B cell (primary cell): ENCODE results near the gene NFATC2. TPM values are rescaled to one million over a fixed set of nuclear protein-coding genes. Genes with fewer than 3 reads are reported as not detected.

Experiments
- ATAC-seq: fragments of 200-7000 bp; cut with Tn5 transposase; one replicate; pipeline ENCODE4 v1.10.0; 2021; ENCODE audit warnings: low read depth, mild to moderate bottlenecking, moderate number of reproducible peaks, moderate library complexity
- CTCF ChIA-PET: fragments of 350-600 bp; sonication (Branson Sonifier 250); formaldehyde crosslinking; loops from one replicate; lab custom pipeline; 2021; ENCODE audit warnings: antibody characterized with exemption, inconsistent platforms; lab: Charles Lee
- POLR2A ChIA-PET: fragments of 350-600 bp; sonication (Branson Sonifier 250); formaldehyde crosslinking; loops from one replicate; lab custom pipeline; 2021; ENCODE audit warnings: antibody characterized with exemption; lab: Charles Lee
- DNase-seq: peaks from one replicate; pipeline ENCODE4 v3.0.0; 2013
- H2AFZ ChIP-seq: 2 replicates; pipeline ENCODE4 v1.6.1; 2012; ENCODE audit warnings: mild to moderate bottlenecking, low read depth, low read length; ENCODE audit not compliant: insufficient read depth, poor library complexity, severe bottlenecking
- H3K27ac ChIP-seq, 2 donors: 1 replicate in 1 of 2; 2 replicates in 1 of 2; pipeline ENCODE4 v1.5.1; 2012 to 2013; ENCODE audit warnings: low read length in 2 of 2, mild to moderate bottlenecking in 2 of 2, moderate library complexity in 1 of 2
- H3K27me3 ChIP-seq, 4 experiments: fragments of 200-600 bp in 1 of 4; sonication (generic) in 1 of 4; replicated peaks in 1 of 4; 1 replicate in 2 of 4; 2 replicates in 2 of 4; pipeline versions ENCODE4 v1.6.1 to v1.7.0; 2013 to 2016; ENCODE audit warnings: low read length in 3 of 4, mild to moderate bottlenecking in 2 of 4, mixed read lengths in 1 of 4, moderate library complexity in 1 of 4; ENCODE audit not compliant: insufficient read depth in 4 of 4, control insufficient read depth in 3 of 4; ENCODE audit errors: control extremely low read depth in 1 of 4
- H3K36me3 ChIP-seq, 2 experiments: replicated peaks in 1 of 2; 1 replicate in 1 of 2; 2 replicates in 1 of 2; pipeline versions ENCODE4 v1.6.1 to v1.7.1; 2013; ENCODE audit warnings: low read length in 1 of 2; ENCODE audit not compliant: insufficient read depth in 2 of 2, control insufficient read depth in 1 of 2; ENCODE audit errors: control extremely low read depth in 1 of 2, extremely low read depth in 1 of 2
- H3K4me1 ChIP-seq, 2 donors: fragments of 200-600 bp in 1 of 2; sonication (generic) in 1 of 2; 1 replicate in 1 of 2; 2 replicates in 1 of 2; pipeline versions ENCODE4 v1.5.1 to v1.6.1; 2013 to 2017; ENCODE audit warnings: low read length in 2 of 2; ENCODE audit not compliant: control insufficient read depth in 2 of 2, insufficient read depth in 2 of 2
- H3K4me2 ChIP-seq: replicated peaks from 2 replicates; pipeline ENCODE3; 2012; ENCODE audit warnings: mild to moderate bottlenecking, low read depth, low read length; ENCODE audit not compliant: poor library complexity, severe bottlenecking
- H3K4me3 ChIP-seq, 5 experiments: fragments of 200-600 bp in 1 of 5; sonication (generic) in 1 of 5; 1 replicate in 3 of 5; 2 replicates in 2 of 5; pipeline versions ENCODE4 v1.5.1 to v1.7.0; 2011 to 2016; ENCODE audit warnings: low read length in 4 of 5, mild to moderate bottlenecking in 4 of 5, low read depth in 2 of 5, control low read depth in 1 of 5, moderate library complexity in 1 of 5; ENCODE audit not compliant: insufficient read depth in 1 of 5; ENCODE audit errors: control extremely low read depth in 1 of 5, extremely low read depth in 1 of 5
- H3K79me2 ChIP-seq: fragments of 200-600 bp; sonication (generic); one replicate; pipeline ENCODE4 v1.6.0; 2016; ENCODE audit warnings: low read length; ENCODE audit not compliant: control insufficient read depth, insufficient read depth
- H3K9ac ChIP-seq: fragments of 200-600 bp; sonication (generic); 2 replicates; pipeline ENCODE4 v1.6.1; 2017; ENCODE audit warnings: mild to moderate bottlenecking, low read length, moderate library complexity
- H3K9me3 ChIP-seq, 3 donors: one replicate each; pipeline versions ENCODE4 v1.6.1 to v1.7.1; 2013; ENCODE audit warnings: low read length in 2 of 3; ENCODE audit not compliant: control insufficient read depth in 2 of 3, insufficient read depth in 1 of 3; ENCODE audit errors: control extremely low read depth in 1 of 3
- H4K20me1 ChIP-seq: 2 replicates; pipeline ENCODE4 v1.6.0; 2012; ENCODE audit warnings: mild to moderate bottlenecking, low read length; ENCODE audit not compliant: insufficient read depth, control insufficient read depth, poor library complexity, severe bottlenecking
- H3K27ac Mint-ChIP-seq: one replicate; pipeline ENCODE4 v1.8.0; 2021; ENCODE audit warnings: mixed read lengths
- H3K27me3 Mint-ChIP-seq: one replicate; pipeline ENCODE4 v1.8.0; 2021; ENCODE audit warnings: mixed read lengths
- H3K4me1 Mint-ChIP-seq: one replicate; pipeline ENCODE4 v1.8.0; 2021; ENCODE audit warnings: mixed read lengths
- H3K4me3 Mint-ChIP-seq: one replicate; pipeline ENCODE4 v1.8.0; 2021; ENCODE audit warnings: mixed read lengths
- H3K9me3 Mint-ChIP-seq: one replicate; pipeline ENCODE4 v1.8.0; 2022; ENCODE audit warnings: mixed read lengths; ENCODE audit not compliant: insufficient read depth
- EZH2 ChIP-seq: IDR thresholded peaks from 2 replicates; pipeline ENCODE4 v1.6.1; 2012; ENCODE audit warnings: borderline replicate concordance, low read depth, mild to moderate bottlenecking, moderate library complexity, low read length; ENCODE audit not compliant: insufficient read depth, poor library complexity, severe bottlenecking
- WGBS: methylation state at CpG from one replicate; pipeline ENCODE4 v1.1.5; 2013; ENCODE audit warnings: missing lambda C conversion rate; ENCODE audit not compliant: insufficient coverage; 5-methylcytosine and 5-hydroxymethylcytosine counted together
- intact Hi-C: fragments of 100-400 bp; cut with micrococcal nuclease; formaldehyde crosslinking; loops from one replicate; pipeline ENCODE4 v1.10.0; 2022
- polyA plus RNA-seq: library from polyadenylated mRNA; depleted of rRNA; stranded (reverse); fragments of >200 nt; gene quantifications from 2 replicates; pipeline ENCODE4 v1.2.3, GENCODE V29; 2012
- total RNA-seq, 2 donors: library from RNA; stranded (reverse); fragments of 120-200 nt in 1 of 2; gene quantifications; 1 replicate in 1 of 2; 2 replicates in 1 of 2; pipeline versions ENCODE4 v1.2.3 to v1.2.4, GENCODE V29; 2013 to 2022
- TF ChIP-seq, protein P1 (sequence below): fragments of 200-600 bp; IDR thresholded peaks from one replicate; pipeline ENCODE4 v1.8.0; 2022; ENCODE audit warnings: antibody characterized with exemption, mild to moderate bottlenecking

Gene NFATC2
- total and polyA plus RNA-seq, 2 donors (not counting 1 experiment from before 2014, with no cell fraction given) = 10.1 to 38.0 TPM

- no peaks in the 10 kb centered on the region for H3K9me3 ChIP-seq
- H2AFZ ChIP-seq = no peak overlapping the region
- no peak overlapping the region for H3K9ac ChIP-seq
- no peaks in the 10 kb centered on the region for H3K9me3 Mint-ChIP-seq
- intact Hi-C loops = no loop called here
- peaks cover 27% of the 10 kb centered on the region for H4K20me1 ChIP-seq
- H3K4me3 ChIP-seq = no peak overlapping the region
- peaks cover 18% of the 10 kb centered on the region for H3K4me1 Mint-ChIP-seq
- peaks cover 0 to 58% of the 10 kb centered on the region in 2 experiments for H3K36me3 ChIP-seq
- no peak overlapping the region for H3K4me2 ChIP-seq
- no peak overlapping the region for H3K4me3 Mint-ChIP-seq
- H3K79me2 ChIP-seq = peaks cover 35% of the 10 kb centered on the region
- CTCF ChIA-PET = no interaction called here
- no peaks in the 10 kb centered on the region for H3K27me3 ChIP-seq
- peaks cover 0 to 2% of the 10 kb centered on the region in 2 donors for H3K4me1 ChIP-seq
- TF ChIP-seq, protein P1, sequence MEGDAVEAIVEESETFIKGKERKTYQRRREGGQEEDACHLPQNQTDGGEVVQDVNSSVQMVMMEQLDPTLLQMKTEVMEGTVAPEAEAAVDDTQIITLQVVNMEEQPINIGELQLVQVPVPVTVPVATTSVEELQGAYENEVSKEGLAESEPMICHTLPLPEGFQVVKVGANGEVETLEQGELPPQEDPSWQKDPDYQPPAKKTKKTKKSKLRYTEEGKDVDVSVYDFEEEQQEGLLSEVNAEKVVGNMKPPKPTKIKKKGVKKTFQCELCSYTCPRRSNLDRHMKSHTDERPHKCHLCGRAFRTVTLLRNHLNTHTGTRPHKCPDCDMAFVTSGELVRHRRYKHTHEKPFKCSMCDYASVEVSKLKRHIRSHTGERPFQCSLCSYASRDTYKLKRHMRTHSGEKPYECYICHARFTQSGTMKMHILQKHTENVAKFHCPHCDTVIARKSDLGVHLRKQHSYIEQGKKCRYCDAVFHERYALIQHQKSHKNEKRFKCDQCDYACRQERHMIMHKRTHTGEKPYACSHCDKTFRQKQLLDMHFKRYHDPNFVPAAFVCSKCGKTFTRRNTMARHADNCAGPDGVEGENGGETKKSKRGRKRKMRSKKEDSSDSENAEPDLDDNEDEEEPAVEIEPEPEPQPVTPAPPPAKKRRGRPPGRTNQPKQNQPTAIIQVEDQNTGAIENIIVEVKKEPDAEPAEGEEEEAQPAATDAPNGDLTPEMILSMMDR = no peak
- no peak for TF ChIP-seq EZH2
- POLR2A ChIA-PET = no interaction called here
- no peak for ATAC-seq
- H3K27ac Mint-ChIP-seq = no peak overlapping the region
- no peak overlapping the region for H3K27ac ChIP-seq
- no peaks in the 10 kb centered on the region for H3K27me3 Mint-ChIP-seq
- DNase-seq = no peak
- 100% methylated on average over 1 of the region's 2 CpGs for WGBS
Observed at GRCh38 chr20:51446230-51446629, 96.3 kb downstream of the NFATC2 start.

GRCh38 chr20:51445591-51445990 lies 96.9 kb downstream of the NFATC2 start:
- Histone ChIP-seq H3K27ac (no peak overlapping the region), H4K20me1 (peaks cover 27% of the 10 kb centered on the region), H3K36me3 (peaks cover 0 to 53% of the 10 kb centered on the region in 2 experiments), H3K9me3 (peaks cover 0 to 6% (median 0%) of the 10 kb centered on the region in 3 donors), H3K79me2 (peaks cover 35% of the 10 kb centered on the region), H3K4me3 (no peak overlapping the region), H3K4me1 (peaks cover 4 to 8% of the 10 kb centered on the region in 2 donors), H3K9ac (no peak overlapping the region), H2AFZ (no peak overlapping the region), H3K4me2 (no peak overlapping the region), H3K27me3 (no peaks in the 10 kb centered on the region)
- intact Hi-C loops = no loop called here
- TF ChIP-seq, protein P1 = no peak
- no peak for TF ChIP-seq EZH2
- ATAC-seq (no peak), DNase-seq (no peak)
- H3K27ac Mint-ChIP-seq = no peak overlapping the region
- H3K4me3 Mint-ChIP-seq = no peak overlapping the region
- no peaks in the 10 kb centered on the region for H3K27me3 Mint-ChIP-seq
- ChIA-PET POLR2A (no interaction called here), CTCF (no interaction called here)
- no peaks in the 10 kb centered on the region for H3K9me3 Mint-ChIP-seq
- peaks cover 22% of the 10 kb centered on the region for H3K4me1 Mint-ChIP-seq
- WGBS = 95% methylated on average over 7 of the region's 8 CpGs
